H7 (cell line): ENCODE measurements around the gene TSPYL1. TPM values are rescaled to one million over a fixed set of nuclear protein-coding genes. Genes with fewer than 3 reads are reported as not detected.
A peak's percentile ranks its signal among the peaks of the same experiment; 100 is the strongest.

Experiments used
- DNase-seq: peaks from one replicate; pipeline ENCODE4 v3.0.0; 2012
- H3K27me3 ChIP-seq: 2 replicates; pipeline ENCODE4 v1.6.0; 2011; ENCODE audit warnings: mild to moderate bottlenecking, low read length; ENCODE audit not compliant: control insufficient read depth, insufficient read depth
- H3K36me3 ChIP-seq: replicated peaks from 2 replicates; pipeline ENCODE4 v1.5.1; 2011; ENCODE audit warnings: low read length; ENCODE audit not compliant: control insufficient read depth, insufficient read depth
- H3K4me3 ChIP-seq: 2 replicates; pipeline ENCODE4 v1.5.1; 2011; ENCODE audit warnings: low read depth, mild to moderate bottlenecking, control low read depth, low read length, moderate library complexity; ENCODE audit not compliant: insufficient read depth
- total RNA-seq: library from RNA; depleted of rRNA; stranded (reverse); fragments of >200 nt; shearing (Covaris generic); gene quantifications from 2 replicates; pipeline ENCODE4 v1.2.3, GENCODE V29; 2014; rRNA removed

TSPYL1 gene
- total RNA-seq, 1 experiment from 2014 or later = 51.0 TPM

GRCh38 chr6:116234689-116235088 is 45.0 kb downstream of the TSPYL1 start:
- H3K4me3 ChIP-seq = no peak overlapping the region
- H3K36me3 ChIP-seq = no peaks in the 10 kb centered on the region; the same call in 1 of the 2 replicates
- H3K27me3 ChIP-seq = no peaks in the 10 kb centered on the region
- DNase-seq = no peak

- no peaks in the 10 kb centered on the region for H3K27me3 ChIP-seq
- no peaks in the 10 kb centered on the region for H3K36me3 ChIP-seq
- peak; percentile 71 for DNase-seq
- H3K4me3 ChIP-seq = no peak overlapping the region
Measured at GRCh38 chr6:116229287-116229913, 50.3 kb downstream of the TSPYL1 start.

Other genes with a start within 250 kb of the TSPYL1 start
- gene FRK, start 219.0 kb downstream of the TSPYL1 start, total RNA-seq = 0.10 and 0.11 TPM in 2 replicates
- gene NT5DC1, start 179.1 kb downstream of the TSPYL1 start, total RNA-seq = 13.0 and 18.8 TPM in 2 replicates
- 0.04 TPM in 1 of 2 replicates, not detected in the other for gene COL10A1, start 153.8 kb downstream of the TSPYL1 start, total RNA-seq
- gene TSPYL4, start 25.9 kb downstream of the TSPYL1 start, total RNA-seq = 8.1 and 14.9 TPM in 2 replicates
- gene DSE, start 91.0 kb upstream of the TSPYL1 start, total RNA-seq = 39.5 and 48.1 TPM in 2 replicates
- 0.45 and 2.1 TPM in 2 replicates for gene CALHM6, start 181.4 kb upstream of the TSPYL1 start, total RNA-seq
- gene CALHM5, start 231.7 kb upstream of the TSPYL1 start, total RNA-seq = under 0.01 and 0.04 TPM in 2 replicates